ENCODE measurements around the gene RASSF6. TPM values are rescaled to one million over a fixed set of nuclear protein-coding genes. Genes with fewer than 3 reads are reported as not detected.

Gene RASSF6
- 0.55 to 0.96 TPM (median 0.76 TPM) in 5 replicates for total RNA-seq (2022; extraction: Qiagen RNA extraction; ENCODE audit: low read depth)

GRCh38 chr4:73620115-73620792 lies at the start of gene RASSF6:
TSS of gene RASSF6 (minus strand) at chr4:73620436. CDS start at chr4:73611795, 8,641 bp downstream.

Other genes with a start within 250 kb of the RASSF6 start
- 0.15 TPM in 1 of 5 replicates, not detected in the others for gene ALB, start 216.1 kb downstream of the RASSF6 start, total RNA-seq (2022; extraction: Qiagen RNA extraction; ENCODE audit: low read depth)
- 1.7 to 2.6 TPM (median 1.9 TPM) in 5 replicates for gene AFP, start 184.2 kb downstream of the RASSF6 start, total RNA-seq (2022; extraction: Qiagen RNA extraction; ENCODE audit: low read depth)
- not detected in 5 replicates for gene AFM, start 138.7 kb downstream of the RASSF6 start, total RNA-seq (2022; extraction: Qiagen RNA extraction; ENCODE audit: low read depth)
- gene CXCL8, start 120.1 kb upstream of the RASSF6 start, total RNA-seq (2022; extraction: Qiagen RNA extraction; ENCODE audit: low read depth), result 8.5 to 21.3 TPM (median 13.9 TPM) in 5 replicates
- 0.12 TPM in 1 of 5 replicates, not detected in the others for gene CXCL6, start 216.2 kb upstream of the RASSF6 start, total RNA-seq (2022; extraction: Qiagen RNA extraction; ENCODE audit: low read depth)
- gene PF4V1, start 232.9 kb upstream of the RASSF6 start, total RNA-seq (2022; extraction: Qiagen RNA extraction; ENCODE audit: low read depth), result not detected in 5 replicates
- 13.1 to 17.1 TPM (median 15.9 TPM) in 5 replicates for gene CXCL1, start 249.0 kb upstream of the RASSF6 start, total RNA-seq (2022; extraction: Qiagen RNA extraction; ENCODE audit: low read depth)

All from A549 treated with DMSO at 1 μM for 4 hours (cell line).